Keratinocyte (primary cell): Measurements from ENCODE around the gene GOSR1. TPM values are rescaled to one million over a fixed set of nuclear protein-coding genes. Genes with fewer than 3 reads are reported as not detected.

Experiments
- DNase-seq: peaks from one replicate; pipeline ENCODE4 v3.0.0-alpha.2; 2011; ENCODE audit warnings: low read depth, missing footprints, low spot score
- FAIRE-seq: peaks from 2 replicates; lab custom pipeline; 2011; peaks lifted over from hg19 to GRCh38; lab: Jason Lieb, UNC
- H2AFZ ChIP-seq: 2 replicates; pipeline ENCODE4 v1.6.0; 2012; ENCODE audit warnings: low read length, control low read depth, inconsistent platforms; ENCODE audit not compliant: control insufficient read depth
- H3K27ac ChIP-seq: 2 replicates; pipeline ENCODE4 v1.5.1; 2011; ENCODE audit warnings: low read length; ENCODE audit not compliant: control insufficient read depth, insufficient read depth
- H3K27me3 ChIP-seq: 3 replicates; pipeline ENCODE4 v1.6.0; 2011; ENCODE audit warnings: low read length; ENCODE audit not compliant: control insufficient read depth, insufficient read depth; ENCODE audit errors: extremely low read depth
- H3K36me3 ChIP-seq, 2 experiments: 2 replicates in 1 of 2; 3 replicates in 1 of 2; pipeline ENCODE4 v1.5.1; 2011; ENCODE audit warnings: low read length in 2 of 2, mild to moderate bottlenecking in 1 of 2; ENCODE audit not compliant: control insufficient read depth in 2 of 2, insufficient read depth in 2 of 2; ENCODE audit errors: extremely low read depth in 1 of 2
- H3K4me1 ChIP-seq: 3 replicates; pipeline ENCODE4 v1.5.1; 2011; ENCODE audit warnings: low read length; ENCODE audit not compliant: control insufficient read depth, insufficient read depth; ENCODE audit errors: extremely low read depth
- H3K4me2 ChIP-seq: 3 replicates; pipeline ENCODE4 v1.6.0; 2011; ENCODE audit warnings: low read depth, low read length; ENCODE audit not compliant: control insufficient read depth, insufficient read depth; ENCODE audit errors: extremely low read depth
- H3K4me3 ChIP-seq, 3 experiments: fragments of 200-600 bp in 1 of 3; sonication (generic) in 1 of 3; 2 replicates in 2 of 3; 3 replicates in 1 of 3; pipeline ENCODE4 v1.5.1; 2011 to 2016; ENCODE audit warnings: low read length in 3 of 3, mild to moderate bottlenecking in 3 of 3, control low read depth in 2 of 3, inconsistent platforms in 1 of 3, low read depth in 1 of 3, mixed read lengths in 1 of 3, mixed run types in 1 of 3, moderate library complexity in 1 of 3; ENCODE audit not compliant: control insufficient read depth in 2 of 3, insufficient read depth in 2 of 3; ENCODE audit errors: extremely low read depth in 1 of 3
- H3K79me2 ChIP-seq: 2 replicates; pipeline ENCODE4 v1.6.0; 2012; ENCODE audit warnings: low read length; ENCODE audit not compliant: control insufficient read depth, insufficient read depth
- H3K9ac ChIP-seq: 3 replicates; pipeline ENCODE4 v1.6.0; 2011; ENCODE audit warnings: low read length; ENCODE audit not compliant: control insufficient read depth, insufficient read depth; ENCODE audit errors: extremely low read depth
- H3K9me1 ChIP-seq: 3 replicates; pipeline ENCODE4 v1.6.0; 2011; ENCODE audit warnings: low read length; ENCODE audit not compliant: control insufficient read depth, insufficient read depth; ENCODE audit errors: extremely low read depth
- H3K9me3 ChIP-seq: 2 replicates; pipeline ENCODE4 v1.5.1; 2012; ENCODE audit warnings: low read depth, low read length; ENCODE audit not compliant: control insufficient read depth
- H4K20me1 ChIP-seq: 3 replicates; pipeline ENCODE4 v1.6.0; 2011; ENCODE audit warnings: low read length; ENCODE audit not compliant: control insufficient read depth, insufficient read depth; ENCODE audit errors: extremely low read depth
- CTCF ChIP-seq, 3 experiments: IDR thresholded peaks in 1 of 3; conservative IDR thresholded peaks in 1 of 3; optimal IDR thresholded peaks in 1 of 3; 2 replicates in 2 of 3; 3 replicates in 1 of 3; pipeline versions ENCODE3 to v1.5.1; 2011; ENCODE audit warnings: low read length in 3 of 3, mild to moderate bottlenecking in 3 of 3, moderate library complexity in 2 of 3, control low read depth in 1 of 3, inconsistent platforms in 1 of 3; ENCODE audit not compliant: insufficient read depth in 2 of 3; ENCODE audit errors: extremely low read depth in 1 of 3
- EZH2 ChIP-seq: IDR thresholded peaks from one replicate; pipeline ENCODE4 v1.6.1; 2012; ENCODE audit warnings: inconsistent platforms, mild to moderate bottlenecking, low read length, moderate library complexity
- dilution Hi-C: fragments of 300-500 bp; cut with MboI; formaldehyde crosslinking; loops from one replicate; pipeline ENCODE4 v1.7.0; 2020; ENCODE audit warnings: low sequenced_read_pairs; ENCODE audit not compliant: extremely low pct_ligation_motif_present
- polyA plus RNA-seq, 5 experiments: library from polyadenylated mRNA; depleted of rRNA in 3 of 5; stranded (reverse) in 3 of 5; stranded (forward) in 1 of 5; unstranded in 1 of 5; fragments of >200 nt; gene quantifications; 1 replicate in 1 of 5; 2 replicates in 3 of 5; 3 replicates in 1 of 5; pipeline versions ENCODE4 v1.2.1 to v1.2.3, GENCODE V29; 2011 to 2012; ENCODE audit warnings: missing spikeins in 2 of 5, low read depth in 1 of 5, low replicate concordance in 1 of 5

The GOSR1 gene
- polyA plus RNA-seq, 1 donor (not counting 4 experiments of a cell fraction or from before 2014, with no cell fraction given): 24.5 TPM

GRCh38 chr17:30556374-30557332, 79.4 kb downstream of the GOSR1 start:
- no peaks in the 10 kb centered on the region for H3K79me2 ChIP-seq
- dilution Hi-C loops: no loop called here
- TF ChIP-seq CTCF (optimal IDR thresholded peaks at IDR 0.05 in 1 of 3, IDR thresholded peaks at IDR 0.05 in 1 of 3, conservative IDR thresholded peaks at IDR 0.05 in 1 of 3; ENCODE audit: extremely low read depth in 1 of 3, insufficient read depth in 2 of 3, low read length in 3 of 3) (no peak), EZH2 (no peak)

GRCh38 chr17:30557916-30558685, 80.9 kb downstream of the GOSR1 start:
- no peak overlapping the region for H3K4me2 ChIP-seq
- H3K79me2 ChIP-seq: no peaks in the 10 kb centered on the region
- no peak overlapping the region for H2AFZ ChIP-seq
- FAIRE-seq: no peak
- H4K20me1 ChIP-seq: no peaks in the 10 kb centered on the region
- H3K4me3 ChIP-seq: no peak overlapping the region
- H3K27ac ChIP-seq: no peak overlapping the region
- no peaks in the 10 kb centered on the region for H3K9me1 ChIP-seq
- no peaks in the 10 kb centered on the region for H3K9me3 ChIP-seq
- no peak for DNase-seq
- no peak overlapping the region for H3K9ac ChIP-seq
- TF ChIP-seq CTCF (optimal IDR thresholded peaks at IDR 0.05 in 1 of 3, IDR thresholded peaks at IDR 0.05 in 1 of 3, conservative IDR thresholded peaks at IDR 0.05 in 1 of 3; ENCODE audit: extremely low read depth in 1 of 3, insufficient read depth in 2 of 3, low read length in 3 of 3) (no peak), EZH2 (no peak)
- H3K4me1 ChIP-seq: no peaks in the 10 kb centered on the region
- peaks cover 4% of the 10 kb centered on the region for H3K27me3 ChIP-seq
- dilution Hi-C loops: no loop called here
- no peaks in the 10 kb centered on the region for H3K36me3 ChIP-seq

More at GRCh38 chr17:30556374-30557332, 79.4 kb downstream of the GOSR1 start:
- no peak overlapping the region for H3K4me3 ChIP-seq
- no peaks in the 10 kb centered on the region for H3K9me3 ChIP-seq
- H3K4me1 ChIP-seq: no peaks in the 10 kb centered on the region
- H2AFZ ChIP-seq: no peak overlapping the region
- H4K20me1 ChIP-seq: no peaks in the 10 kb centered on the region
- H3K9me1 ChIP-seq: no peaks in the 10 kb centered on the region
- H3K27me3 ChIP-seq: no peaks in the 10 kb centered on the region
- no peaks in the 10 kb centered on the region for H3K36me3 ChIP-seq
- H3K27ac ChIP-seq: no peak overlapping the region
- FAIRE-seq: no peak
- no peak overlapping the region for H3K9ac ChIP-seq
- DNase-seq: no peak
- H3K4me2 ChIP-seq: no peak overlapping the region
